ENCODE data around the gene KIAA0825.
"Not testable (repeated sequence)": the region's sequence is repeated elsewhere in the genome, so short reads cannot be mapped to it uniquely, and the experiment has no call there.

Gene KIAA0825

GRCh38 chr5:94161801-94162200, 456.6 kb downstream of the KIAA0825 start:
- no peak for TF ChIP-seq CTCF (IDR thresholded peaks at IDR 0.05; ENCODE audit: borderline replicate concordance, insufficient read depth, low read depth, low read length)
- H3K4me3 ChIP-seq (ENCODE audit: low read depth, low read length) = no peak overlapping the region

GRCh38 chr5:94159144-94159543, 459.3 kb downstream of the KIAA0825 start:
- TF ChIP-seq CTCF (IDR thresholded peaks at IDR 0.05; ENCODE audit: borderline replicate concordance, insufficient read depth, low read depth, low read length) = no peak
- no peak overlapping the region for H3K4me3 ChIP-seq (ENCODE audit: low read depth, low read length)

- no peak overlapping the region for H3K4me3 ChIP-seq (ENCODE audit: low read depth, low read length)
- no peak for TF ChIP-seq CTCF (IDR thresholded peaks at IDR 0.05; ENCODE audit: borderline replicate concordance, insufficient read depth, low read depth, low read length)
These were observed 460.5 kb downstream of the KIAA0825 start for GRCh38 chr5:94157704-94158539.

- TF ChIP-seq CTCF (IDR thresholded peaks at IDR 0.05; ENCODE audit: borderline replicate concordance, insufficient read depth, low read depth, low read length) = no peak
- H3K4me3 ChIP-seq (ENCODE audit: low read depth, low read length) = no peak overlapping the region
These were observed 463.7 kb downstream of the KIAA0825 start for GRCh38 chr5:94154672-94155071.

- TF ChIP-seq CTCF (IDR thresholded peaks at IDR 0.05; ENCODE audit: borderline replicate concordance, insufficient read depth, low read depth, low read length) = no peak
- no peak overlapping the region for H3K4me3 ChIP-seq (ENCODE audit: low read depth, low read length)
These were observed 464.5 kb downstream of the KIAA0825 start for GRCh38 chr5:94153736-94154450.

GRCh38 chr5:94143621-94144020, 474.8 kb downstream of the KIAA0825 start:
- H3K4me3 ChIP-seq (ENCODE audit: low read depth, low read length) = not testable (repeated sequence)

- H3K4me3 ChIP-seq (ENCODE audit: low read depth, low read length) = no peak overlapping the region
- TF ChIP-seq CTCF (IDR thresholded peaks at IDR 0.05; ENCODE audit: borderline replicate concordance, insufficient read depth, low read depth, low read length) = no peak
These were observed 478.1 kb downstream of the KIAA0825 start for GRCh38 chr5:94140300-94140699.

Measured in GM12875 (cell line).